Testis (tissue), 2 donors: ENCODE measurements around the gene SLC38A10.

Source experiments
- POLR2A ChIP-seq: fragments of 450-650 bp; IDR thresholded peaks from one replicate; pipeline ENCODE4 v1.6.1; 2017; ENCODE audit warnings: antibody characterized with exemption, mild to moderate bottlenecking, moderate library complexity
- TF ChIP-seq, protein P1 (sequence below), 3 experiments: fragments of 450-650 bp in 2 of 3; fragments of 200-600 bp in 1 of 3; sonication (generic) in 1 of 3; IDR thresholded peaks; one replicate each; pipeline ENCODE4 v1.5.1; 2016 to 2019; ENCODE audit warnings: antibody characterized with exemption in 3 of 3, mild to moderate bottlenecking in 2 of 3, moderate library complexity in 1 of 3

DNA sequence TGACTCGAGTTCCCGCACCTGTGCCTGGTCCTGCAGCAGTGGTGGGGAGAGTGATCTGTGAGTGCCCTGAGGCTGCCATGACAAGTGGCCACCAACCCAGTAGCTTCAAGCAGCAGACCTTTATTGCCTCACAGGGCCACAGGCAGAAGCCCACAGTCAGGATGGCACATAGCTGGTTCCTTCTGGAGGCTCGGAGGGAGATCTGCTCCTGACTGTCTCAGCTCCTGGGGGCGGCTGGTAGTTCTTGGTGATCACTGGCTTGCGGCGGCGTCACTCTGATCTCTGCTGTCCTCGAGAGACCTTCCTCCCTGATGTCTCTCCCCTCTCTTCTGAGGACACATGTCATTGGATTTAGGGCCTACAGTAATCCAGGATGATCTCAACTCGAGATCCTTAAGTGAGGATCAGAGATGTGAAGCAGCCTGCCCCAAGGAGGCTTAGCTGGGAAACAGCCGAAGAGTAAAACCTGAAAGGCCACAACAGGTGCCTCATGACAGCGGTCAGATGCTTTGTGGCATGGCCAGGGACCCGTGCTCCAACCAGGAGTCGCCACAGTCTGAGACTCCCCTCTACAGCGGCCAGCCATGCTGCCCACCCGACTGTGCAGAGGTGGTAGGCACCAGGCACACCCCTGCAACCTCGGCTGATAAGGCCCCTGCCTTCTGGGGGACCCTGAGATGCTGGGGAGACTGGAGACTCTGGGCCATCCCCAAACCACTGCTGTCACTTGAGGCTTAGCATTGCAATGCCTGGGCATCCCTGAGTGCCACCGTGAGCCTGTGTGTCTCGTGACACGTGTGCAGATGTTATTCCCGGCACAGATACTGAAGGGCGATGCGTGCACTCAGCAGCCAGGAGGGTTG lies 30.0 kb upstream of the SLC38A10 start:
- TF ChIP-seq, protein P1, sequence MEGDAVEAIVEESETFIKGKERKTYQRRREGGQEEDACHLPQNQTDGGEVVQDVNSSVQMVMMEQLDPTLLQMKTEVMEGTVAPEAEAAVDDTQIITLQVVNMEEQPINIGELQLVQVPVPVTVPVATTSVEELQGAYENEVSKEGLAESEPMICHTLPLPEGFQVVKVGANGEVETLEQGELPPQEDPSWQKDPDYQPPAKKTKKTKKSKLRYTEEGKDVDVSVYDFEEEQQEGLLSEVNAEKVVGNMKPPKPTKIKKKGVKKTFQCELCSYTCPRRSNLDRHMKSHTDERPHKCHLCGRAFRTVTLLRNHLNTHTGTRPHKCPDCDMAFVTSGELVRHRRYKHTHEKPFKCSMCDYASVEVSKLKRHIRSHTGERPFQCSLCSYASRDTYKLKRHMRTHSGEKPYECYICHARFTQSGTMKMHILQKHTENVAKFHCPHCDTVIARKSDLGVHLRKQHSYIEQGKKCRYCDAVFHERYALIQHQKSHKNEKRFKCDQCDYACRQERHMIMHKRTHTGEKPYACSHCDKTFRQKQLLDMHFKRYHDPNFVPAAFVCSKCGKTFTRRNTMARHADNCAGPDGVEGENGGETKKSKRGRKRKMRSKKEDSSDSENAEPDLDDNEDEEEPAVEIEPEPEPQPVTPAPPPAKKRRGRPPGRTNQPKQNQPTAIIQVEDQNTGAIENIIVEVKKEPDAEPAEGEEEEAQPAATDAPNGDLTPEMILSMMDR (IDR thresholded peaks at IDR 0.05) = no peak
- no peak for TF ChIP-seq POLR2A
